ENCODE data around the gene TRAF4.
"Not testable (repeated sequence)": the region's sequence is repeated elsewhere in the genome, so short reads cannot be mapped to it uniquely, and the experiment has no call there.

TRAF4 gene

GRCh38 chr17:28748852-28749515 lies 5.2 kb downstream of the TRAF4 start:
- DNase-seq (ENCODE audit: low read depth in 2 of 2) = no peak

GRCh38 chr17:28749516-28750177 lies 5.8 kb downstream of the TRAF4 start:
- DNase-seq (ENCODE audit: low read depth in 2 of 2) = no peak

GRCh38 chr17:28750178-28751047 lies 6.6 kb downstream of the TRAF4 start:
- peak; percentile 70 to 73 for DNase-seq (ENCODE audit: low read depth in 2 of 2)

GRCh38 chr17:28751600-28752366 lies 8.0 kb downstream of the TRAF4 start:
- no peak for DNase-seq (ENCODE audit: low read depth in 2 of 2)

DNA sequence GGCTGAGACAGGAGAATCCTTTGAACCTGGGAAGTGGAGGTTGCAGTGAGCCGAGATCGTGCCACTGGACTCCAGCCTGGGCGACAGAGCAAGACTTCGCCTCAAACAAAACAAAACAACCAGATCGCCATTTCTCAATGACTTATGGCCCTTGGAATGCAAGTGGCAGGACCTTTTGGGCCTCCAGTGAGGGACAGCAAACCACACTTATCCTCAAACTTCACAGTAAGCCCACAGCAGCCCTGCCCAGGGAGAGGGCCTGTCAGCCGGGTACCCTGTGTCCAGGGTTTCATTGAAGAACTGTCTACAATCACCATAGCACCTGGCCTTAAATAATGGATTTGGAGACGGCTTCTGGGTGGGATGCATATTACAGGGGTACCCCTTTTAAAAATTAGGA lies 11.7 kb downstream of the TRAF4 start:
- no peak for DNase-seq (ENCODE audit: low read depth in 2 of 2)

DNA sequence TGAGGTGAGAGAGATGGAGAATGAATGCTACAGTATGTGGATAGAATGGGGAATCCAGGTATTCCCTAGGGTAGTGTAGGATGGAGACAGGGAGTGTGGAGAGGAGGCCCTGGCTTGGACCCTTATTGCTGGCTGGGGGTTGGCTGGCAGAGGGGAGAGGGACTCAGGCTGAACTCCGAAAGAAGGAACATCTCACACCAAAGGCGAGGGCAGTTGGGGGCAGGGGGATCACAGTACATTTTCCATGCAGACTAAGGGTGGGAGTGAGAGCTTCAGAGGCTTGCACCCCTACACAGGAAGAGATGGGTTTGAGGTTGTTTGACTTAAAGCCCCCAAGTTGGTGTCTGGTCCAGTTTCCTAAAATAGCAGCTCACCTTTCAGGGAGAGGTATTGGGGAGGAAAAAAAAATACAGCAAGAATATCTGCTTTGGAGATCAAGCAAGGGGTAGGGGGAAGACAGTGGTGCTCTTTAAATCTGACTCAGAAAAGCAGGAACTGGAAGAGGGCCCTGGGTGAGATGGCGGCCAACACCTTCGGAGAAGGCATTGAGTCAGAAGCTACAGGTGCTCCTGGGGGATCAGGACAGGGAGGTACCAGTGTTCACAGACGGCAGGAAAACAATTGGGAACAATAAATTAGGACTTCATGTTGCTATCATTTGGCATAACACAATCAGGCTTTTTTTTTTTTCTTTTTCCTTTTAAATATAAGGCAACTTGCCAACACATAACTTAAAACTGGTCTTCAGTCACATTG lies 12.4 kb downstream of the TRAF4 start:
- no peak for DNase-seq (ENCODE audit: low read depth in 2 of 2)

GRCh38 chr17:28758411-28759121 lies 14.8 kb downstream of the TRAF4 start:
- DNase-seq (ENCODE audit: low read depth in 2 of 2) = no peak

DNA sequence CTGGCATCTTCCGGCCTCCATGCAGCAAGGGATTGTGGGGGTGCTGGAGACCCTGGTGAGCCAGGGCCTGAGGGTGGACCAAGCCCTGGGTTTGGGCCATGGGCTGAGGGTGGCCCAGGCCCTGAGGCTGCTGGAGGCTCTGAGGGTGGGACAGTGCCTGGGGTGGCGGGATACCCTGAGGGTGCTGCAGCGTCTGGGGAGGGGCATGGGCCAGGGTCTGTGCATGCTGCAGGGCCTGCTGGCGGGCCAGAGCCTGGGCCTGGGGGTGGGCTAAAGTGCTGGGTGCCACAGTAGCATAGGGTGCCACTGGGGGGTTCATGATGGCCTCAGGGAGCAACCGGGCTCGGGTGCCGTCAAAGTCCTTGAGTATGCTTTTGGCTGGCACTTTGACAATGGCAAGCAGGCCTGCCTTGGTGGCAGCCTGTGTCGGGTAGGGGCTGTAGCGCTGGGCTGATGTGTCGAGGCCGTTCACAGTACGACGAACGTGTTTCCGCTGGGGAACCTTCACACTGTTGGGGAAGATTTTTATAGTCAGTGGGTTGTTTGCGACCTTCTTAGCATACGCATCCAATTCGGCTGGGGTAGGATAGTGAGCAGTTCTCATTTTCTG lies 15.6 kb downstream of the TRAF4 start:
- DNase-seq (ENCODE audit: low read depth in 2 of 2) = no peak

DNA sequence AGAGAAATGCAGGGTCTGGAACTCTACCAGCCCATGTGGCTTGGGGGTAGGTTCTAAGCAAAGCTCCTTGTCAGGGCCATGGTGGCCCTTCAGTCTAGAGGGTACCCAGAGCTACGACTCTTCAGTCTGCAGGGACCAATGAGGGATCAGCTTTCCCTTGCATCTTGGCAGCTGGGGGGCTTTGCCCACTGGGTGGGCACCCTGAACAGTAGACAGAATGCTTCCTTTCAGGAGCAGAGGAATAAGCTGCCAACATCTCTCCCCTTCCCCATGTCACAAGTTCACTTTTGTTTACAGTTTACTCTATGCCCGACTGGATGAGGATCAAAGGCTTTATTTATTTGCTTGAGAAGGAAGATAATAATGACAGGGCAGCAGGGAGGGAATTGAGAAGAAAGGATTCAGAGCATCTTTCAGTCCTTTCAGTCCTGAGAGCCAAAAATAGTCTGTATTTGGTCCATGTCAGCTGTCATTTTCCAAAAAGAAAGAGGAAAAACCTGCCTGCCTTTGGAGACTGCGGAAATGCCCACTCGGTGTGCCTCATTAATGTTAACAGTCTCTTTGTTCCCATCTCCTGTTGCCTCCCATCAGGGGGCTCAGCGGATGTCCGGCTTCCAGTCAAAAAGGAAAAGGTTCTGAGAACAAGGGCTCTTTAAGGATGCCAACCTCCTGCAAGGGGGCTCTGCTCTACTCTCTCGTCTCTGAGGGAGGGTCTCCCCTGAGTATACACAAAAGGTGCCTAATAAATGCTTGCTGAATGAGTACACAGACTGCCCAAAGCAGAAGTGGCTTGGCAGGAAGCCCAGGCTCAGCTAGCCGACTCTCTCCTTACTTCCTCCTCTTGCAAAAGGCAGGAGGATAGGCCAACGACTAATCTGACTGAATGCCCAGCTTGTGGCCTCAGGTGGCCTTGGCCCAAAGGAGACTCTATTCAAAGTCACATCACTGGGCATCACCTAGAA lies 17.1 kb downstream of the TRAF4 start:
- DNase-seq (ENCODE audit: low read depth in 2 of 2) = no peak

DNA sequence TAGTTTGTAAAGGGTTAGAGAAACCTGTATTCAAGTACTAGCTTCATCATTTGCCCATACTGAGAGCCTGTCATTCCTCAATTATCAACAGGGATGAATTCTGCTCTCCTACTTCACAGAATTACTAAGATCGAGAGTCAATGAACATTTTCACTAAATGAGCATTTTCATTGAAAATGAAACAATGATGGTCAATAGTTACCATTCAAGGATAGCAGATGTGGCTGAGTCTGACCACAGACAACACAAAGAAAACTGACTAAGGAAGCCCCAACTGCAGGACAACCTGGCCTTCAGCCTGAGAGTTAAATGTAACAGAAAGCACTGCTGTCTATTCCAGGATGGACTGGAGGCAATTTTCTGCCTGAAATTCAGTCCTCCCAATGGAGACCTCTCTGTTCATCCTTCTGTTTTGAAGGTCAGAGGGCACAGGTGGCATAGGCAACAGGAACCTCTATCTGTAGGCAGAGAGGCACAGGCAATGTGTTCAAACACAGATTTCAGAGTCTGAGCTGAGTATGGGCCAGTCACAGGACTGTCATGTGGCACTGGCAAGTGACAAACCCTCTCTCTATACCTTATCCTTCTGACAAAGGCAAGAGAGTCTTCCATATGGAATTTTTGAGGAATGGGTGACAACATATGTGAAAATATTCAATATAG lies 19.5 kb downstream of the TRAF4 start:
- no peak for DNase-seq (ENCODE audit: low read depth in 2 of 2)

GRCh38 chr17:28763804-28764266 lies 20.0 kb downstream of the TRAF4 start:
- peak; percentile 59 to 68 for DNase-seq (ENCODE audit: low read depth in 2 of 2)

GRCh38 chr17:28765038-28765437 lies 21.2 kb downstream of the TRAF4 start:
- no peak for DNase-seq (ENCODE audit: low read depth in 2 of 2)

DNA sequence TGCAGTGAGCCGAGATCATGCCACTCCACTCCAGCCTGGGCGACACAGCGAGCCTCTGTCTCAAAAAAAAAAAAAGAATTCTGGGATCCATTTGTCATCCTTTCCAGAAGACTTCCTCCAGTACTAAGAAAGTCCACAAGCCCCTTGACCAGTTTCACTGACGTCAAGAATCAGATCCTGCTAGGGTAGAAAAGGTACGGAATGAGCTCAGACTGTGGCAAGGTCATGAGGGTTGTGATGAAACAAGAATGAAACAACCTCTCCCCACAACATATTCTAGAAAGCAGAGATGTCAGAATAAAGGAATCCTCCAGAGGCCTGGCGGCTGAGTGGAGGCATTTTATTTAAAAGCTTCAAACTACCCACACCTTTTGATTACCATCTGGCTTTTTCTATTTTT lies 29.9 kb downstream of the TRAF4 start:
- DNase-seq (ENCODE audit: low read depth in 2 of 2) = no peak

GRCh38 chr17:28774206-28774605 lies 30.4 kb downstream of the TRAF4 start:
- no peak for DNase-seq (ENCODE audit: low read depth in 2 of 2)

DNA sequence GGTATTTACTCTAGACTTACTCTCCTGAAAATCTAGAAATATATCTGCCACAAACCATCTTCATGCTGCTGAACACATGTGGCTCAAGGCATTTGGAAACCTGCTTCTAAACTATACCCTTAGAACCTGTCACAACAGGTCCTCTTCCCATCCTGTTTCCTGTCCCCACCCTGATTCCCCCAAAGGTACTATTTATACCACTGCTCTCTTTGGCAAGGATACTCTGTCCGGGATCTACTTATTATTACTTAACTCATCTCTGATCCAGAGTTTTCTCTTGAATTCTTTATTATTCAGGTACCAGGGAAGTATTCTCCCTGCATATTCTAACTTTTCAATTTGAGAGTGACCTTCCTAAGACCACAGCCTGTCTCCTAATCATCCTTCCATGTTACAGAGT lies 33.4 kb downstream of the TRAF4 start:
- DNase-seq (ENCODE audit: low read depth in 2 of 2) = no peak

GRCh38 chr17:28779601-28780000 lies 35.8 kb downstream of the TRAF4 start:
- not testable (repeated sequence) for DNase-seq (ENCODE audit: low read depth in 2 of 2)

- no peak for DNase-seq (ENCODE audit: low read depth in 2 of 2)
Observed at GRCh38 chr17:28783161-28783560, 39.4 kb downstream of the TRAF4 start.

- DNase-seq (ENCODE audit: low read depth in 2 of 2) = no peak
Observed at GRCh38 chr17:28788100-28788499, 44.3 kb downstream of the TRAF4 start.
